HFFc6 (cell line): ENCODE measurements around the gene HNRNPU. TPM values are rescaled to one million over a fixed set of nuclear protein-coding genes. Genes with fewer than 3 reads are reported as not detected.
"Not testable (repeated sequence)": the region's sequence is repeated elsewhere in the genome, so short reads cannot be mapped to it uniquely, and the experiment has no call there.

Source experiments
- DNase-seq: peaks from one replicate; pipeline ENCODE4 v3.0.0-alpha.2; 2018
- H3K27ac Mint-ChIP-seq: 2 replicates; pipeline ENCODE4 v1.8.0; 2020; ENCODE audit warnings: mild to moderate bottlenecking, mixed read lengths
- H3K27me3 Mint-ChIP-seq: 2 replicates; pipeline ENCODE4 v1.8.0; 2021; ENCODE audit warnings: mild to moderate bottlenecking, moderate library complexity, mixed read lengths; ENCODE audit not compliant: insufficient read depth
- H3K36me3 Mint-ChIP-seq: 2 replicates; pipeline ENCODE4 v1.8.0; 2021; ENCODE audit warnings: low read depth, mixed read lengths
- H3K4me1 Mint-ChIP-seq: 2 replicates; pipeline ENCODE4 v1.8.0; 2020; ENCODE audit warnings: low read depth, mixed read lengths
- H3K4me3 Mint-ChIP-seq: 2 replicates; pipeline ENCODE4 v1.8.0; 2020; ENCODE audit warnings: mild to moderate bottlenecking, moderate library complexity, mixed read lengths
- H3K9me3 Mint-ChIP-seq: 2 replicates; pipeline ENCODE4 v1.8.0; 2020; ENCODE audit warnings: mild to moderate bottlenecking, mixed read lengths
- total RNA-seq, 6 experiments: library from RNA; stranded (reverse); fragmentation: NEBNext Ultra II Directional; extraction: Animal tissue kit (Norgen Biotek cat#: 25700); gene quantifications; 2 replicates in 1 of 6; 3 replicates in 5 of 6; pipeline ENCODE4 v1.2.3, GENCODE V29; 2021
- TF ChIP-seq, protein P1 (sequence below): fragments of 200-600 bp; sonication (generic); IDR thresholded peaks from 2 replicates; pipeline ENCODE4 v1.5.0; 2021; ENCODE audit warnings: antibody characterized with exemption, mild to moderate bottlenecking

Gene HNRNPU
- total RNA-seq, 6 experiments from 2014 or later = 266 to 344 (median 322) TPM

GRCh38 chr1:244833734-244834542, 30.4 kb downstream of the HNRNPU start:
- DNase-seq = peak; percentile 75
- peaks cover 50% of the 10 kb centered on the region for H3K4me1 Mint-ChIP-seq
- no peaks in the 10 kb centered on the region for H3K9me3 Mint-ChIP-seq
- TF ChIP-seq, protein P1, sequence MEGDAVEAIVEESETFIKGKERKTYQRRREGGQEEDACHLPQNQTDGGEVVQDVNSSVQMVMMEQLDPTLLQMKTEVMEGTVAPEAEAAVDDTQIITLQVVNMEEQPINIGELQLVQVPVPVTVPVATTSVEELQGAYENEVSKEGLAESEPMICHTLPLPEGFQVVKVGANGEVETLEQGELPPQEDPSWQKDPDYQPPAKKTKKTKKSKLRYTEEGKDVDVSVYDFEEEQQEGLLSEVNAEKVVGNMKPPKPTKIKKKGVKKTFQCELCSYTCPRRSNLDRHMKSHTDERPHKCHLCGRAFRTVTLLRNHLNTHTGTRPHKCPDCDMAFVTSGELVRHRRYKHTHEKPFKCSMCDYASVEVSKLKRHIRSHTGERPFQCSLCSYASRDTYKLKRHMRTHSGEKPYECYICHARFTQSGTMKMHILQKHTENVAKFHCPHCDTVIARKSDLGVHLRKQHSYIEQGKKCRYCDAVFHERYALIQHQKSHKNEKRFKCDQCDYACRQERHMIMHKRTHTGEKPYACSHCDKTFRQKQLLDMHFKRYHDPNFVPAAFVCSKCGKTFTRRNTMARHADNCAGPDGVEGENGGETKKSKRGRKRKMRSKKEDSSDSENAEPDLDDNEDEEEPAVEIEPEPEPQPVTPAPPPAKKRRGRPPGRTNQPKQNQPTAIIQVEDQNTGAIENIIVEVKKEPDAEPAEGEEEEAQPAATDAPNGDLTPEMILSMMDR = peak; percentile 67
- peak overlapping the region; percentile 100 for H3K27ac Mint-ChIP-seq
- no peaks in the 10 kb centered on the region for H3K27me3 Mint-ChIP-seq
- H3K36me3 Mint-ChIP-seq = peaks cover 22% of the 10 kb centered on the region
- peak overlapping the region; percentile 93 for H3K4me3 Mint-ChIP-seq

DNA sequence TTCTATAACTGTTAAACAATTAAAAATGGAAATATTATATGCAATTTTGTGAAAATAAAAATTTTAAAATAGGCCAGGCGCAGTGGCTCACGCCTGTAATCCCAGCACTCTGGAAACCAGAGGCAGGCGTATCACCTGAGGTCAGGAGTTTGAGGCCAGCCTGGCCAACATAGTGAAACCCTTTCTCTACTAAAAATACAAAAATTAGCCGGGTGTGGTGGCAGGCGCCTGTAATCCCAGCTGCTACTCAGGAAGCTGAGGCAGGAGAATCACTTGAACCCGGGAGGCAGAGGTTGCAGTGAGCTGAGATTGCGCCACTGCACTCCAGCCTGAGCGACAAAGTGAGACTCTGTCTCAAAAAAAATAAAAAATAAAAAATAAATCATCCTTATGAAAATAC, 31.1 kb downstream of the HNRNPU start:
- Mint-ChIP-seq H3K36me3 (peaks cover 15% of the 10 kb centered on the region), H3K4me1 (peaks cover 44% of the 10 kb centered on the region), H3K27ac (peak overlapping the region; percentile 100; the same call in 1 of the 2 replicates), H3K4me3 (peak overlapping the region; percentile 93)
- H3K9me3 Mint-ChIP-seq, DNase-seq, H3K27me3 Mint-ChIP-seq: not testable (repeated sequence)

DNA sequence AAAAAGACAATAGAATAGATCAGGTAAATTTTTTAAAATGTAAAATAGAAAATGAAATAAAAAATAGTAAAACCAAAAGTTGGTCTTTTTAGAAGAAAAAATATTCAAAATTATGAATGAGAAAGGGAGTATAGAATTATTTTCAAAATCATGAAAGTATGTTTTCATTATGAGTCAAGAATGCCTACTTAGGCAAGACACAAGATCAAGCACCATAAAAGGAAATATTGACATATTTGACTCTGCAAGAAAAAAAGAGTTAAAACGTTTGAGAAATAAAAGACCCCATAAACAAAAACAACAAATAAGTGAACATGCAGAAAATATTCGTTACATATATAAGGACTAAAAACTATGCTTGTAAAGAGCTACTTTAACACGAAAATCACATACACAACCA, 33.7 kb downstream of the HNRNPU start:
- no peak for DNase-seq
- no peaks in the 10 kb centered on the region for H3K27me3 Mint-ChIP-seq
- TF ChIP-seq, protein P1 = no peak
- H3K4me3 Mint-ChIP-seq = no peak overlapping the region
- H3K36me3 Mint-ChIP-seq = no peaks in the 10 kb centered on the region
- H3K9me3 Mint-ChIP-seq = no peaks in the 10 kb centered on the region
- peaks cover 30% of the 10 kb centered on the region for H3K4me1 Mint-ChIP-seq
- no peak overlapping the region for H3K27ac Mint-ChIP-seq

GRCh38 chr1:244826712-244827111, 37.6 kb downstream of the HNRNPU start:
- DNase-seq = peak; percentile 46
- peaks cover 16% of the 10 kb centered on the region for H3K4me1 Mint-ChIP-seq

DNA sequence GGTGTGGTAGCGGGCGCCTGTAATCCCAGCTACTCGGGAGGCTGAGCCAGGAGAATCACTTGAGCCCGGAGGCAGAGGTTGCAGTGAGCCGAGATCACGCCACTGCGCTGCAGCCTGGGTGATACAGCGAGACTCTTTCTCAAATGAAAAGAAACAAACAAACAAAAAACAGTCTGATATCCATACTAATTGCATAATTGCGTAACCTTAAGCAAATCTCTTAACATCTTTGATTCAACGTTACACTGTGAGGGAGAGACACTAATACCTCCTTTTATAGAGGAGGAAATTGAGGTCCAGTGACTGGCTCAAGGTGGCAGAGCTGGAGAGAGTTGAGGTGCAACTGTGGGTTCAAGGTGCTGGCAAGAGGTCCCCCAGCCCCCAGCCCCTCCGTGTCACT, 41.5 kb downstream of the HNRNPU start:
- peaks cover 20% of the 10 kb centered on the region for H3K4me1 Mint-ChIP-seq
- H3K27ac Mint-ChIP-seq = no peak overlapping the region
- H3K27me3 Mint-ChIP-seq = no peaks in the 10 kb centered on the region
- no peaks in the 10 kb centered on the region for H3K36me3 Mint-ChIP-seq
- no peak for DNase-seq
- no peaks in the 10 kb centered on the region for H3K9me3 Mint-ChIP-seq
- no peak overlapping the region for H3K4me3 Mint-ChIP-seq
- TF ChIP-seq, protein P1 = no peak

More at GRCh38 chr1:244826712-244827111, 37.6 kb downstream of the HNRNPU start:
- Mint-ChIP-seq H3K27ac (no peak overlapping the region), H3K27me3 (no peaks in the 10 kb centered on the region), H3K4me3 (no peak overlapping the region), H3K9me3 (no peaks in the 10 kb centered on the region), H3K36me3 (no peaks in the 10 kb centered on the region)
- TF ChIP-seq, protein P1 = no peak

DNA sequence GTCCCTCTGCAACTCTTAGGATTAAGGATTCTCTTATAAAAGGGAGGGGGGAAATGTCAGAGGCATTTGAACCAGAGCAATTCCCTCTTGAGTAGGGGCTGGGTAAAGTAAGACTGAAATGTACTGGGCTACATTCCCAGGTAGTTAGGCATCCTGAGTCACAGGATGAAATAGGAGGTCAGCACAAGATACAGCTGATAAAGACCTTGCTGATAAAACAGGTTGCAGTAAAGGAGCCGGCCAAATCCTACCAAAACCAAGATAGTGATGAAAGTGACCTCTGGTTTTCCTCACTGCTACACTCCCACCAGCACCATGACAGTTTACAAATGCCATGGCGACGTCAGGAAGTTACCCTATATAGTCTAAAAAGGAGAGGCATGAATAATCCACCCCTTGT, 43.2 kb downstream of the HNRNPU start:
- TF ChIP-seq, protein P1 = no peak
- H3K27me3 Mint-ChIP-seq = peaks cover 3% of the 10 kb centered on the region
- no peaks in the 10 kb centered on the region for H3K9me3 Mint-ChIP-seq
- no peaks in the 10 kb centered on the region for H3K36me3 Mint-ChIP-seq
- H3K4me3 Mint-ChIP-seq = no peak overlapping the region
- no peak overlapping the region for H3K27ac Mint-ChIP-seq
- DNase-seq = no peak
- peaks cover 16% of the 10 kb centered on the region for H3K4me1 Mint-ChIP-seq
